SU-DHL-6 (cell line): ENCODE data around the gene OPN1SW.

Experiments used
- EZH2phosphoT487 ChIP-seq: fragments of 200-600 bp; sonication (generic), shearing (Covaris generic); conservative IDR thresholded peaks from 2 replicates; pipeline ENCODE4 v1.6.1; 2018; ENCODE audit warnings: mild to moderate bottlenecking, antibody characterized with exemption, low read length, moderate library complexity, mixed read lengths
- TF ChIP-seq, protein P1 (sequence below): fragments of 200-600 bp; sonication (generic); IDR thresholded peaks from one replicate; pipeline ENCODE4 v1.5.1; 2017; ENCODE audit warnings: antibody characterized with exemption, mild to moderate bottlenecking, low read length, moderate library complexity; ENCODE audit not compliant: insufficient read depth, poor library complexity, severe bottlenecking

DNA sequence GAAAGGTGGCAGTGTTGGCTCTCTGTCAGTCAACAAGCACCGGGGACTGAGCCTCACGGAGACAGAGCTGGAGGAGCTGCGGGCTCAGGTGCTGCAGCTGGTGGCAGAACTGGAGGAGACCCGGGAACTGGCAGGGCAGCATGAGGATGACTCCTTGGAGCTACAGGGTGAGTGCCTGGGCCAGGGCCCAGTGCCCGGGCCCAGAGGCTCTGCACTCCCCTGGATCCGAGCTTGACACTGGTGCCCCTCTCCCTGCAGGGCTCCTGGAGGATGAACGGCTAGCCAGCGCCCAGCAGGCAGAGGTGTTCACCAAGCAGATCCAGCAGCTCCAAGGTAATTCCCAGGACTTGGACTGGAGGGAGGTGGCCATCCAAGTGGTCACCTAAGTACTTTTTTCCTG lies 18.8 kb upstream of the OPN1SW start:
- TF ChIP-seq, protein P1, sequence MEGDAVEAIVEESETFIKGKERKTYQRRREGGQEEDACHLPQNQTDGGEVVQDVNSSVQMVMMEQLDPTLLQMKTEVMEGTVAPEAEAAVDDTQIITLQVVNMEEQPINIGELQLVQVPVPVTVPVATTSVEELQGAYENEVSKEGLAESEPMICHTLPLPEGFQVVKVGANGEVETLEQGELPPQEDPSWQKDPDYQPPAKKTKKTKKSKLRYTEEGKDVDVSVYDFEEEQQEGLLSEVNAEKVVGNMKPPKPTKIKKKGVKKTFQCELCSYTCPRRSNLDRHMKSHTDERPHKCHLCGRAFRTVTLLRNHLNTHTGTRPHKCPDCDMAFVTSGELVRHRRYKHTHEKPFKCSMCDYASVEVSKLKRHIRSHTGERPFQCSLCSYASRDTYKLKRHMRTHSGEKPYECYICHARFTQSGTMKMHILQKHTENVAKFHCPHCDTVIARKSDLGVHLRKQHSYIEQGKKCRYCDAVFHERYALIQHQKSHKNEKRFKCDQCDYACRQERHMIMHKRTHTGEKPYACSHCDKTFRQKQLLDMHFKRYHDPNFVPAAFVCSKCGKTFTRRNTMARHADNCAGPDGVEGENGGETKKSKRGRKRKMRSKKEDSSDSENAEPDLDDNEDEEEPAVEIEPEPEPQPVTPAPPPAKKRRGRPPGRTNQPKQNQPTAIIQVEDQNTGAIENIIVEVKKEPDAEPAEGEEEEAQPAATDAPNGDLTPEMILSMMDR: no peak
- TF ChIP-seq EZH2phosphoT487: no peak
